IMR-90 (cell line): ENCODE measurements around the gene TCERG1L.

Source experiments
- CEBPB ChIP-seq: IDR thresholded peaks from 2 replicates; pipeline ENCODE4 v1.6.1; 2012; ENCODE audit warnings: low read depth, low read length, improper control_type of control experiment
- CTCF ChIP-seq: conservative IDR thresholded peaks from 2 replicates; pipeline ENCODE4 v1.5.1; 2012; ENCODE audit warnings: mild to moderate bottlenecking, low read depth, low read length, improper control_type of control experiment
- FOS ChIP-seq: fragments of 150-350 bp; IDR thresholded peaks from 2 replicates; pipeline ENCODE4 v1.6.1; 2016; ENCODE audit warnings: low read depth, low read length
- POLR2A ChIP-seq: IDR thresholded peaks from 2 replicates; pipeline ENCODE4 v1.6.1; 2012; ENCODE audit warnings: mild to moderate bottlenecking, low read depth, low read length

GRCh38 chr10:131260031-131260430 is 51.5 kb downstream of the TCERG1L start:
- TF ChIP-seq CTCF (no peak), CEBPB (no peak), FOS (no peak), POLR2A (no peak)
